Keratinocyte (primary cell): ENCODE data around the gene ARL4C.

ENCODE experiments used
- EZH2 ChIP-seq: IDR thresholded peaks from one replicate; pipeline ENCODE4 v1.6.1; 2012; ENCODE audit warnings: inconsistent platforms, mild to moderate bottlenecking, low read length, moderate library complexity
- TF ChIP-seq, protein P1 (sequence below), 3 experiments: IDR thresholded peaks in 1 of 3; conservative IDR thresholded peaks in 1 of 3; optimal IDR thresholded peaks in 1 of 3; 2 replicates in 2 of 3; 3 replicates in 1 of 3; pipeline versions ENCODE3 to v1.5.1; 2011; ENCODE audit warnings: low read length in 3 of 3, mild to moderate bottlenecking in 3 of 3, moderate library complexity in 2 of 3, control low read depth in 1 of 3, inconsistent platforms in 1 of 3; ENCODE audit not compliant: insufficient read depth in 2 of 3; ENCODE audit errors: extremely low read depth in 1 of 3

DNA sequence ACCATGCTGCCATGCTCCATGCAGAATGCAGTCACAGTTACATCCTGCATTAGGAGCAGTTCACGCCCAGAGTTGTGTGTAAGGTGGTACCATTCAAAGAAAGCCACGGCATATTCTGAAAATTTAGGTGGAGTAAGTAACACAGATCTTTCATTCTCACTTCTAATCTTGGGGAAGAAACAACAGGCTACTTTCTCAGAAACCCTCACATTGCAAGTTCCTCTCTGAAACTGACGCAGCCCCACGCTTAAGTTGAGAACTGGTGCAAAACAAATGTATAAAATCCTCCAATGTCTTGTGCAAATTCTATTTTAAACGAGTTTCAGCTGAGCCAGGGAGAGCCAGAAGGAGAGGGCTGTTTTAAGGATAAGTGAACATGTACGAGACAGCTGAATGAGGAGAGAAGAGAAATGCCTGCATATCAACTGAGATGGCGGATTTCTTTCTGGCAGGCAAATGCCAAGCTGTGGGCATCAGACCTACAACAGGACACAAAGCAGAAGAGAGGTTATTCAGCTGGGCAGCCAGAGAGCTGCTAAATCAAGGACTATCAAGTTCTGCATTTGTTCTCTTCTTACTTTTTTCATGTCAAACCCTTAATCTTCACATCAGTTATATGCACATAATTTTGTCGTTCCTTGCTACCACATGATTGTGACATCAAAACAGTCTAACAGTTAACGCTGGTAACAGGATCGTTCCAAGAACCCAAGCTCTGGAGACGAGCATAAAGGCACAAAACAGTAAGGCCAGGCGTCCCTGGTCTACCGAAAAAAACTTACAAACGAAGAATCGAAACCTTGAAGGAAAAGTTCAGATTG is 6.4 kb downstream of the ARL4C start:
- TF ChIP-seq, protein P1, sequence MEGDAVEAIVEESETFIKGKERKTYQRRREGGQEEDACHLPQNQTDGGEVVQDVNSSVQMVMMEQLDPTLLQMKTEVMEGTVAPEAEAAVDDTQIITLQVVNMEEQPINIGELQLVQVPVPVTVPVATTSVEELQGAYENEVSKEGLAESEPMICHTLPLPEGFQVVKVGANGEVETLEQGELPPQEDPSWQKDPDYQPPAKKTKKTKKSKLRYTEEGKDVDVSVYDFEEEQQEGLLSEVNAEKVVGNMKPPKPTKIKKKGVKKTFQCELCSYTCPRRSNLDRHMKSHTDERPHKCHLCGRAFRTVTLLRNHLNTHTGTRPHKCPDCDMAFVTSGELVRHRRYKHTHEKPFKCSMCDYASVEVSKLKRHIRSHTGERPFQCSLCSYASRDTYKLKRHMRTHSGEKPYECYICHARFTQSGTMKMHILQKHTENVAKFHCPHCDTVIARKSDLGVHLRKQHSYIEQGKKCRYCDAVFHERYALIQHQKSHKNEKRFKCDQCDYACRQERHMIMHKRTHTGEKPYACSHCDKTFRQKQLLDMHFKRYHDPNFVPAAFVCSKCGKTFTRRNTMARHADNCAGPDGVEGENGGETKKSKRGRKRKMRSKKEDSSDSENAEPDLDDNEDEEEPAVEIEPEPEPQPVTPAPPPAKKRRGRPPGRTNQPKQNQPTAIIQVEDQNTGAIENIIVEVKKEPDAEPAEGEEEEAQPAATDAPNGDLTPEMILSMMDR (optimal IDR thresholded peaks at IDR 0.05 in 1 of 3, IDR thresholded peaks at IDR 0.05 in 1 of 3, conservative IDR thresholded peaks at IDR 0.05 in 1 of 3; ENCODE audit: extremely low read depth in 1 of 3, insufficient read depth in 2 of 3, low read length in 3 of 3), result no peak
- TF ChIP-seq EZH2, result no peak
